ENCODE data around the gene GATAD2B.
A peak's percentile ranks its signal among the peaks of the same experiment; 100 is the strongest.
"Not testable (repeated sequence)": the region's sequence is repeated elsewhere in the genome, so short reads cannot be mapped to it uniquely, and the experiment has no call there.

The GATAD2B gene

DNA sequence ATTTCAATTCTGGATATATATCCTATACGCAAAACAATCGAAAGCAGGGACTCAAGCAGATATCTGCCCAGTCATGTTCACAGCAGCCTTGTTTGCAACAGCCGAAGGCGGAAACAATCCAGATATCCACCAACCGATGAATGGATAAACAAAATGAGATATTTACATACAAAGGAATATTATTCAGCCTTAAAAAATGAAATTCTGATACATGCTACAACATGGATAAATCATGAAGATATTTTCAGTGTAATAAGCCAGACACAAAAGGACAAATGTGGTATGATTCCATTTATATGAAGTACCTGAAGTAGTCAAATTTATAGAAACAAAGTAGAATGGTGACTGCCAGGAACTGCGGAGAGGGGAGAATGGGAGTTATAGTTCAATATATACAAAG is 15.6 kb downstream of the GATAD2B start:
- DNase-seq (ENCODE audit: low read depth), result no peak
- TF ChIP-seq CTCF (conservative IDR thresholded peaks at IDR 0.05; ENCODE audit: low read depth, low read length), result no peak
- H3K4me3 ChIP-seq (ENCODE audit: low read depth, low read length), result no peak overlapping the region

DNA sequence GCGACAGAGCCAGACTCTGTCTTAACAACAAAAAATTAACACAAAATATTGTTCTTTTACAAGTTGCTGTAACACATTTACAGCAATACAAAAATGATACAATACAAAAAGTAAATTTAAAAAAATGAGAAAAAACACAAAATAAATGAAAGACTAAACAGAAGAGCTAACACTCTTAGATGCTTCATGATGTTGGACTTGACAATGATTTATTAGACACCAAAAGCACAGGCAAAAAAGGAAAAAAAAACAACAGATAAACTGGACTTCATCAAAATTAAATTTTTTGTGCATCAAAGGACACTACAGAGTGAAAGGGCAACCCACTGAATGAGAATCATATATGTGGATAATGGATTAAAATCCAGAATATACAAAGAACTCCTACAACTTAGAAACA is 16.4 kb downstream of the GATAD2B start:
- DNase-seq (ENCODE audit: low read depth), result no peak
- TF ChIP-seq CTCF (conservative IDR thresholded peaks at IDR 0.05; ENCODE audit: low read depth, low read length), result no peak
- no peak overlapping the region for H3K4me3 ChIP-seq (ENCODE audit: low read depth, low read length)

- not testable (repeated sequence) for DNase-seq (ENCODE audit: low read depth); H3K4me3 ChIP-seq (ENCODE audit: low read depth, low read length)
Observed at GRCh38 chr1:153905908-153906307, 16.9 kb downstream of the GATAD2B start.

GRCh38 chr1:153903841-153904455 is 18.8 kb downstream of the GATAD2B start:
- no peak overlapping the region for H3K4me3 ChIP-seq (ENCODE audit: low read depth, low read length)
- no peak for DNase-seq (ENCODE audit: low read depth)
- TF ChIP-seq CTCF (conservative IDR thresholded peaks at IDR 0.05; ENCODE audit: low read depth, low read length), result no peak

DNA sequence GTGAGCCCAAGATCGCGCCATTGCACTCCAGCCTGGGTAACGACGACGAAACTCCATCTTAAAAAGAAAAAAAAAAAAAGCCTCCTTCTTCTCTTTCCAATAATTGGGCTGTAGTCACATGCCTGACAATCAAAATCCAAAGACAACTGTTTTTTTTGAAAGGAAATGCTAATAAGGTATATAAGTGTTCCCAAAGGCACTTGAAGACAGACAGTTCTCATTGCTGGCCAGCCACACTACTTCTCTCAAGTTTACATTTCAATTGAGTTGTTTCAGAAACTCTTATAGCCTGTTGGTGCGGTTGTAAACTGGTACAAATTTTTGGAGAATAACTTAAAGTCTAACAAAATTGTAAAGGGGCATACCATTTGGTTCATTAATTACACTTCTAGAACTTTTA is 23.3 kb downstream of the GATAD2B start:
- no peak overlapping the region for H3K4me3 ChIP-seq (ENCODE audit: low read depth, low read length)
- no peak for TF ChIP-seq CTCF (conservative IDR thresholded peaks at IDR 0.05; ENCODE audit: low read depth, low read length)
- DNase-seq (ENCODE audit: low read depth), result no peak

GRCh38 chr1:153895866-153896265 is 26.9 kb downstream of the GATAD2B start:
- H3K4me3 ChIP-seq (ENCODE audit: low read depth, low read length), result not testable (repeated sequence)
- DNase-seq (ENCODE audit: low read depth), result peak; percentile 30

DNA sequence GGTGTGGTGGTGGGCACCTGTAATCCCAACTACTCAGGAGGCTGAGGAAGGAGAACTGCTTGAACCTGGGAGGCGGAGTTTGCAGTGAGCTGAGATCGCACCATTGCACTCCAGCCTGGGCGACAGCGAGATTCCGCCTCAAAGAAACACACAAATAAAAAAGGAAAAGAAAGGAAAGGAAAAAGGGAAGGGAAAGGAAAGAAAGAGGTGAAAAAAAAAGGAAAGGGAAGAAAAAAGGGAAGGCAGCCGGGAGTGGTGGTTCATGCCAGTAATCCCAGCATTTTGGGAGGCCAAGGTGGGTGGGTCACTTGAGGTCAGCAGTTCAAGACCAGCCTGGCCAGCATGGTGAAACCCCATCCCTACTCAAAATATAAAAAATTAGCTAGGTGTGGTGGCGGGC is 31.7 kb downstream of the GATAD2B start:
- not testable (repeated sequence) for DNase-seq (ENCODE audit: low read depth); H3K4me3 ChIP-seq (ENCODE audit: low read depth, low read length)

DNA sequence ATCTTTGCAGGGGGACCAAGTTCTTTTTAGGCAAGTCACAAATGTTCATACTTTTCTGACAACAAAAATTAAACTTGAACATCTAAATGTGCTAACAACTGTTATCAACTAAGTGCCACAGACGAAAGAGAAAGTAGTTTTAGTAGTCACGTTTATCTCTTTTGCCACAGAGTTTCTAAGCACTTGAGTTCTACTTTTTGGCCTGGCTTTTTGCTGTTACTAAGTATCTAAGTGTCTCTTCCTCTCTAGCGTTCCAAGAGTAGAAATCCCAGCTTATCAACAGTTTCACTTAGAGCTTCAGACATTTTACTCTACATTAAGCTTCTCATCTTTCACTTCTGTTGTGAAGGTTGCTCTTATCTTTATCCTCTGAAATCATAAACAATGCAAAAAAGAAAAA is 34.2 kb downstream of the GATAD2B start:
- peak; percentile 43 for DNase-seq (ENCODE audit: low read depth)
- H3K4me3 ChIP-seq (ENCODE audit: low read depth, low read length), result no peak overlapping the region
- no peak for TF ChIP-seq CTCF (conservative IDR thresholded peaks at IDR 0.05; ENCODE audit: low read depth, low read length)

- no peak for TF ChIP-seq CTCF (conservative IDR thresholded peaks at IDR 0.05; ENCODE audit: low read depth, low read length)
- no peak for DNase-seq (ENCODE audit: low read depth)
Observed at GRCh38 chr1:153886127-153886526, 36.6 kb downstream of the GATAD2B start.

More at GRCh38 chr1:153886127-153886526, 36.6 kb downstream of the GATAD2B start:
- H3K4me3 ChIP-seq (ENCODE audit: low read depth, low read length), result no peak overlapping the region
